ENCODE measurements around the gene MST1R. TPM values are rescaled to one million over a fixed set of nuclear protein-coding genes. Genes with fewer than 3 reads are reported as not detected.

Gene MST1R
- polyA plus RNA-seq, 1 donor from 2014 or later, result 4.2 TPM

DNA sequence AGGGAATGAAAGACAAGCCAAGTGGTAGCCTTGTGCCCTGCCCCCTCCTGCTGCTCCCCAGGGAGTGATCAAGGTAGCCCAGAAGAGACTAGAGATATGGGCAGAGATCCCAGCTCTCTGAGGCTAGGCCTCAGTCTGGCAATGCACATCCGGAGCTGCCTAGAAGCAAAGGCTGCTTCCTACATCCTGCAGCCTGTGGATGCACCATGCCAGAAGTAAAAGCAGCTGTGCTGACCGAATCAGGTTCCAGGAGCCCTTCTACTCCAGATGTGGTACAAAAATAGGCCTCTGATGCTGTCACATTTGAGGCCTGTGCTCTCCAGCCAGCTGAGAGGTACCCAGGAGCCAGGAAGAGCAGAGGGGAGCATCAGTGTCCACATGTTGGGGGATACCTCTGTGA lies 63.3 kb downstream of the MST1R start:
- Histone ChIP-seq H3K9ac (ENCODE audit: low read length) (no peak overlapping the region), H2AFZ (ENCODE audit: low read depth, low read length) (no peak overlapping the region), H3K9me2 (ENCODE audit: insufficient read depth, low read length) (no peaks in the 10 kb centered on the region), H3K4me3 (ENCODE audit: low read length) (no peak overlapping the region), H3K27ac (ENCODE audit: low read length) (no peak overlapping the region), H4K20me1 (ENCODE audit: insufficient read depth) (no peaks in the 10 kb centered on the region), H3K9me3 (ENCODE audit: low read length) (no peaks in the 10 kb centered on the region), H3K4me2 (ENCODE audit: low read length) (no peak overlapping the region), H3K27me3 (ENCODE audit: insufficient read depth, low read depth, low read length) (no peaks in the 10 kb centered on the region), H3K79me2 (replicated peaks; ENCODE audit: insufficient read depth, low read length) (no peaks in the 10 kb centered on the region), H3F3A (ENCODE audit: insufficient read depth, low read length, poor library complexity, severe bottlenecking) (no peaks in the 10 kb centered on the region), H3K36me3 (ENCODE audit: insufficient read depth, low read length) (no peaks in the 10 kb centered on the region)
- TF ChIP-seq POLR2AphosphoS5 (IDR thresholded peaks at IDR 0.05), result no peak
- TF ChIP-seq EZH2 (IDR thresholded peaks at IDR 0.05; ENCODE audit: borderline replicate concordance, insufficient read depth, low read length, poor library complexity, severe bottlenecking), result no peak
- TF ChIP-seq, protein P1, sequence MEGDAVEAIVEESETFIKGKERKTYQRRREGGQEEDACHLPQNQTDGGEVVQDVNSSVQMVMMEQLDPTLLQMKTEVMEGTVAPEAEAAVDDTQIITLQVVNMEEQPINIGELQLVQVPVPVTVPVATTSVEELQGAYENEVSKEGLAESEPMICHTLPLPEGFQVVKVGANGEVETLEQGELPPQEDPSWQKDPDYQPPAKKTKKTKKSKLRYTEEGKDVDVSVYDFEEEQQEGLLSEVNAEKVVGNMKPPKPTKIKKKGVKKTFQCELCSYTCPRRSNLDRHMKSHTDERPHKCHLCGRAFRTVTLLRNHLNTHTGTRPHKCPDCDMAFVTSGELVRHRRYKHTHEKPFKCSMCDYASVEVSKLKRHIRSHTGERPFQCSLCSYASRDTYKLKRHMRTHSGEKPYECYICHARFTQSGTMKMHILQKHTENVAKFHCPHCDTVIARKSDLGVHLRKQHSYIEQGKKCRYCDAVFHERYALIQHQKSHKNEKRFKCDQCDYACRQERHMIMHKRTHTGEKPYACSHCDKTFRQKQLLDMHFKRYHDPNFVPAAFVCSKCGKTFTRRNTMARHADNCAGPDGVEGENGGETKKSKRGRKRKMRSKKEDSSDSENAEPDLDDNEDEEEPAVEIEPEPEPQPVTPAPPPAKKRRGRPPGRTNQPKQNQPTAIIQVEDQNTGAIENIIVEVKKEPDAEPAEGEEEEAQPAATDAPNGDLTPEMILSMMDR (IDR thresholded peaks at IDR 0.05; ENCODE audit: poor library complexity, severe bottlenecking), result no peak
- TF ChIP-seq, protein P2, sequence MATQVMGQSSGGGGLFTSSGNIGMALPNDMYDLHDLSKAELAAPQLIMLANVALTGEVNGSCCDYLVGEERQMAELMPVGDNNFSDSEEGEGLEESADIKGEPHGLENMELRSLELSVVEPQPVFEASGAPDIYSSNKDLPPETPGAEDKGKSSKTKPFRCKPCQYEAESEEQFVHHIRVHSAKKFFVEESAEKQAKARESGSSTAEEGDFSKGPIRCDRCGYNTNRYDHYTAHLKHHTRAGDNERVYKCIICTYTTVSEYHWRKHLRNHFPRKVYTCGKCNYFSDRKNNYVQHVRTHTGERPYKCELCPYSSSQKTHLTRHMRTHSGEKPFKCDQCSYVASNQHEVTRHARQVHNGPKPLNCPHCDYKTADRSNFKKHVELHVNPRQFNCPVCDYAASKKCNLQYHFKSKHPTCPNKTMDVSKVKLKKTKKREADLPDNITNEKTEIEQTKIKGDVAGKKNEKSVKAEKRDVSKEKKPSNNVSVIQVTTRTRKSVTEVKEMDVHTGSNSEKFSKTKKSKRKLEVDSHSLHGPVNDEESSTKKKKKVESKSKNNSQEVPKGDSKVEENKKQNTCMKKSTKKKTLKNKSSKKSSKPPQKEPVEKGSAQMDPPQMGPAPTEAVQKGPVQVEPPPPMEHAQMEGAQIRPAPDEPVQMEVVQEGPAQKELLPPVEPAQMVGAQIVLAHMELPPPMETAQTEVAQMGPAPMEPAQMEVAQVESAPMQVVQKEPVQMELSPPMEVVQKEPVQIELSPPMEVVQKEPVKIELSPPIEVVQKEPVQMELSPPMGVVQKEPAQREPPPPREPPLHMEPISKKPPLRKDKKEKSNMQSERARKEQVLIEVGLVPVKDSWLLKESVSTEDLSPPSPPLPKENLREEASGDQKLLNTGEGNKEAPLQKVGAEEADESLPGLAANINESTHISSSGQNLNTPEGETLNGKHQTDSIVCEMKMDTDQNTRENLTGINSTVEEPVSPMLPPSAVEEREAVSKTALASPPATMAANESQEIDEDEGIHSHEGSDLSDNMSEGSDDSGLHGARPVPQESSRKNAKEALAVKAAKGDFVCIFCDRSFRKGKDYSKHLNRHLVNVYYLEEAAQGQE (IDR thresholded peaks at IDR 0.05; ENCODE audit: borderline replicate concordance), result no peak
- TF ChIP-seq SMC3 (conservative IDR thresholded peaks at IDR 0.05; ENCODE audit: poor library complexity), result no peak
- no peak for TF ChIP-seq TAF1 (IDR thresholded peaks at IDR 0.05; ENCODE audit: low read depth)
- TF ChIP-seq EP300 (conservative IDR thresholded peaks at IDR 0.05; ENCODE audit: poor library complexity, severe bottlenecking), result no peak
- TF ChIP-seq MXI1 (conservative IDR thresholded peaks at IDR 0.05; ENCODE audit: poor library complexity, severe bottlenecking), result no peak
- TF ChIP-seq RAD21 (conservative IDR thresholded peaks at IDR 0.05), result no peak

DNA sequence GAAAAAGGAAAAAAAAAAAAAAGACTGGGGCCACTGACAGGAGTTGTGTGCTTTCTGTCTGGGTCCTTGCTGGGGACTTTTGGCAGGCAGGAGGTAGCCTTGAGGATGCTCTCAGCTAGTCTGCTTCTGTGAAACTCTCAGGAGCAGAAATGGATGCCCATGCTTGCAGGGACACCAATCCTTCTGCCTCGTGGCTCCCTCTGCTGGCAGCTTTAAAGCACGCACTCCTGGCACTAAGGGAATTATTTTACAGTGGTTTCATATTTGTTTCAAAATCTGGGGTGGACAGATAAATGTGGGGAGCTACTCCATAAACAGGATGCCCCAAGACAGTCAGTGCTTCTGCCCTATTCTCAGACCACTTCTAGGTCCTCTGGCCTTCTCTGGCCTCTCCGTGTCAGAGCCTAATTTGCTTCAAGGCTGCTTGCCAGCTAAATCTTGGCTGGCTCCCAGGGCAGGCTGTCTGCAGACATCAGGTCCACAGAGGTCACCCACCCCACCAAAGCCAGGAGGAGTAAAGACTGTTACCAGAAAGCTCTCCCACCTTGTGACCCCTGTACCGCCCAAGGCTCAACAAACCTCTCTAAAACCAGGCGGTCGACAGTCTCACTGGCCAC lies 64.4 kb downstream of the MST1R start:
- H3F3A ChIP-seq (ENCODE audit: insufficient read depth, low read length, poor library complexity, severe bottlenecking), result no peaks in the 10 kb centered on the region
- no peak overlapping the region for H3K9ac ChIP-seq (ENCODE audit: low read length)
- no peaks in the 10 kb centered on the region for H3K9me3 ChIP-seq (ENCODE audit: low read length)
- no peak overlapping the region for H3K27ac ChIP-seq (ENCODE audit: low read length)
- no peaks in the 10 kb centered on the region for H3K9me2 ChIP-seq (ENCODE audit: insufficient read depth, low read length)
- no peaks in the 10 kb centered on the region for H3K36me3 ChIP-seq (ENCODE audit: insufficient read depth, low read length)
- H3K79me2 ChIP-seq (replicated peaks; ENCODE audit: insufficient read depth, low read length), result no peaks in the 10 kb centered on the region
- H3K4me3 ChIP-seq (ENCODE audit: low read length), result no peak overlapping the region
- TF ChIP-seq SMC3 (conservative IDR thresholded peaks at IDR 0.05; ENCODE audit: poor library complexity), result peak; percentile 93
- peak; percentile 47 for TF ChIP-seq MXI1 (conservative IDR thresholded peaks at IDR 0.05; ENCODE audit: poor library complexity, severe bottlenecking)
- TF ChIP-seq RAD21 (conservative IDR thresholded peaks at IDR 0.05), result peak; percentile 86
- TF ChIP-seq, protein P2 (IDR thresholded peaks at IDR 0.05; ENCODE audit: borderline replicate concordance), result no peak
- no peak for TF ChIP-seq EZH2 (IDR thresholded peaks at IDR 0.05; ENCODE audit: borderline replicate concordance, insufficient read depth, low read length, poor library complexity, severe bottlenecking)
- no peak for TF ChIP-seq EP300 (conservative IDR thresholded peaks at IDR 0.05; ENCODE audit: poor library complexity, severe bottlenecking)
- TF ChIP-seq, protein P1 (IDR thresholded peaks at IDR 0.05; ENCODE audit: poor library complexity, severe bottlenecking), result peak; percentile 92
- H3K27me3 ChIP-seq (ENCODE audit: insufficient read depth, low read depth, low read length), result no peaks in the 10 kb centered on the region
- H3K4me2 ChIP-seq (ENCODE audit: low read length), result no peak overlapping the region
- H2AFZ ChIP-seq (ENCODE audit: low read depth, low read length), result no peak overlapping the region
- no peaks in the 10 kb centered on the region for H4K20me1 ChIP-seq (ENCODE audit: insufficient read depth)
